K562 (cell line): ENCODE measurements around the gene ZNF350.

Experiments used
- FOXJ3 ChIP-seq: sonication (generic); formaldehyde crosslinking; IDR thresholded peaks from 2 replicates; pipeline ENCODE4 v1.4.0; 2020; ENCODE audit warnings: mild to moderate bottlenecking, missing genetic modification reagents
- KDM4B ChIP-seq, 2 experiments: fragments of 450-650 bp in 1 of 2; sonication (generic) in 1 of 2; IDR thresholded peaks; 2 replicates each; pipeline ENCODE4 v1.6.1; 2016 to 2017; ENCODE audit warnings: borderline replicate concordance in 2 of 2, antibody characterized with exemption in 1 of 2, low read depth in 1 of 2, mild to moderate bottlenecking in 1 of 2
- POLR2AphosphoS5 ChIP-seq: IDR thresholded peaks from 2 replicates; pipeline ENCODE4 v1.6.1; 2011; ENCODE audit warnings: mild to moderate bottlenecking, low read depth, low read length, moderate library complexity; ENCODE audit not compliant: control insufficient read depth, insufficient read depth
- SRSF3 ChIP-seq: fragments of 200-400 bp; formaldehyde crosslinking; IDR thresholded peaks from 2 replicates; pipeline ENCODE4 v1.6.1; 2016; ENCODE audit warnings: mild to moderate bottlenecking, low read length, moderate library complexity; ENCODE audit not compliant: insufficient read depth
- ZNF24 ChIP-seq: fragments of 450-650 bp; IDR thresholded peaks from 2 replicates; pipeline ENCODE4 v1.6.1; 2016
- ZNF561 ChIP-seq: fragments of 450-650 bp; formaldehyde crosslinking; conservative IDR thresholded peaks from 2 replicates; pipeline ENCODE4 v1.4.0; 2020; ENCODE audit warnings: mild to moderate bottlenecking, moderate library complexity
- TF ChIP-seq, protein P1 (sequence below), 2 experiments: IDR thresholded peaks; 2 replicates each; pipeline ENCODE4 v1.6.1; 2011; ENCODE audit warnings: borderline replicate concordance in 1 of 2, control low read depth in 1 of 2, low read depth in 1 of 2, low read length in 1 of 2, mild to moderate bottlenecking in 1 of 2, mixed read lengths in 1 of 2, moderate library complexity in 1 of 2; ENCODE audit not compliant: insufficient read depth in 1 of 2, insufficient read length in 1 of 2, poor library complexity in 1 of 2, severe bottlenecking in 1 of 2; ENCODE audit errors: extremely low read depth in 1 of 2
- TF ChIP-seq, protein P2 (sequence below), 3 experiments: IDR thresholded peaks in 2 of 3; conservative IDR thresholded peaks in 1 of 3; 2 replicates each; pipeline ENCODE4 v1.5.1; 2011 to 2012; ENCODE audit warnings: low read length in 3 of 3, mild to moderate bottlenecking in 3 of 3, control low read depth in 2 of 3, improper control_type of control experiment in 1 of 3, inconsistent platforms in 1 of 3, low read depth in 1 of 3, mixed read lengths in 1 of 3, moderate library complexity in 1 of 3; ENCODE audit not compliant: insufficient read depth in 2 of 3

DNA sequence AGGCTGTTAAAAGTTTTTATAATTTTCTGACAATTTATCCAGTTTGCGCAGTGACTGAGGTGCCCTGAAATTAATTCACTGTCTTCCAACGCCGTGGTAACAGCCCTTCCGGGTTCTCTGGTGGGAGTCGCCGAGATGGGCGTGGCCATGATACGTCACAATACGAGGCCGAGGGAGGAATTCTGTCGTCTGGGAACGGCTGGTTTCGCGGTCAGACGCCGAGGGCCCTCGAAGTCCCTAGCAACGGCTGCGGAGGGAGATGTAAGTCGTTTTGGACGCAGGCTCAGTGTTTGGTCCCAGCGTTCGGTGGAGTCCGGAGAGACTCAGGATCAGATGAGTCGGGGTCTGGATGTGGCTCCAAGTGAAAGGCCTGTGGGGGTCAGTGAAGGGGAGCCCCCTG is 37.7 kb downstream of the ZNF350 start:
- TF ChIP-seq POLR2AphosphoS5 (no peak), KDM4B (IDR thresholded peaks at IDR 0.05; ENCODE audit: borderline replicate concordance in 2 of 2, low read depth in 1 of 2) (no peak), SRSF3 (no peak), ZNF561 (CRISPR knock-in tag) (no peak), FOXJ3 (no peak), ZNF24 (no peak)
- TF ChIP-seq, protein P1, sequence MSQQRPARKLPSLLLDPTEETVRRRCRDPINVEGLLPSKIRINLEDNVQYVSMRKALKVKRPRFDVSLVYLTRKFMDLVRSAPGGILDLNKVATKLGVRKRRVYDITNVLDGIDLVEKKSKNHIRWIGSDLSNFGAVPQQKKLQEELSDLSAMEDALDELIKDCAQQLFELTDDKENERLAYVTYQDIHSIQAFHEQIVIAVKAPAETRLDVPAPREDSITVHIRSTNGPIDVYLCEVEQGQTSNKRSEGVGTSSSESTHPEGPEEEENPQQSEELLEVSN (IDR thresholded peaks at IDR 0.05; ENCODE audit: borderline replicate concordance in 1 of 2, extremely low read depth in 1 of 2, insufficient read depth in 1 of 2, insufficient read length in 1 of 2, low read depth in 1 of 2, low read length in 1 of 2, poor library complexity in 1 of 2, severe bottlenecking in 1 of 2): no peak
- TF ChIP-seq, protein P2, sequence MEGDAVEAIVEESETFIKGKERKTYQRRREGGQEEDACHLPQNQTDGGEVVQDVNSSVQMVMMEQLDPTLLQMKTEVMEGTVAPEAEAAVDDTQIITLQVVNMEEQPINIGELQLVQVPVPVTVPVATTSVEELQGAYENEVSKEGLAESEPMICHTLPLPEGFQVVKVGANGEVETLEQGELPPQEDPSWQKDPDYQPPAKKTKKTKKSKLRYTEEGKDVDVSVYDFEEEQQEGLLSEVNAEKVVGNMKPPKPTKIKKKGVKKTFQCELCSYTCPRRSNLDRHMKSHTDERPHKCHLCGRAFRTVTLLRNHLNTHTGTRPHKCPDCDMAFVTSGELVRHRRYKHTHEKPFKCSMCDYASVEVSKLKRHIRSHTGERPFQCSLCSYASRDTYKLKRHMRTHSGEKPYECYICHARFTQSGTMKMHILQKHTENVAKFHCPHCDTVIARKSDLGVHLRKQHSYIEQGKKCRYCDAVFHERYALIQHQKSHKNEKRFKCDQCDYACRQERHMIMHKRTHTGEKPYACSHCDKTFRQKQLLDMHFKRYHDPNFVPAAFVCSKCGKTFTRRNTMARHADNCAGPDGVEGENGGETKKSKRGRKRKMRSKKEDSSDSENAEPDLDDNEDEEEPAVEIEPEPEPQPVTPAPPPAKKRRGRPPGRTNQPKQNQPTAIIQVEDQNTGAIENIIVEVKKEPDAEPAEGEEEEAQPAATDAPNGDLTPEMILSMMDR (IDR thresholded peaks at IDR 0.05 in 2 of 3, conservative IDR thresholded peaks at IDR 0.05 in 1 of 3; ENCODE audit: insufficient read depth in 2 of 3, low read depth in 1 of 3, low read length in 3 of 3): no peak
